ENCODE measurements around the gene TDRD12.
"Not testable (repeated sequence)": the region's sequence is repeated elsewhere in the genome, so short reads cannot be mapped to it uniquely, and the experiment has no call there.

Gene TDRD12

GRCh38 chr19:32750441-32751055 is 31.0 kb downstream of the TDRD12 start:
- no peaks in the 10 kb centered on the region for H3K4me1 Mint-ChIP-seq
- TF ChIP-seq CTCF (IDR thresholded peaks at IDR 0.05; ENCODE audit: unreplicated experiment in 3 of 3), result no peak
- no peaks in the 10 kb centered on the region for H3K9me3 Mint-ChIP-seq
- H3K4me3 Mint-ChIP-seq, result no peak overlapping the region
- H3K36me3 Mint-ChIP-seq (ENCODE audit: low read depth), result no peaks in the 10 kb centered on the region
- H3K27ac Mint-ChIP-seq, result no peak overlapping the region
- H3K27me3 Mint-ChIP-seq (ENCODE audit: low read depth), result peaks cover 4% of the 10 kb centered on the region

- no peaks in the 10 kb centered on the region for H3K9me3 Mint-ChIP-seq
These were observed 31.5 kb downstream of the TDRD12 start for GRCh38 chr19:32751066-32751465.

GRCh38 chr19:32757189-32757588 is 37.6 kb downstream of the TDRD12 start:
- Mint-ChIP-seq H3K27me3 (ENCODE audit: low read depth) (no peaks in the 10 kb centered on the region), H3K27ac (no peak overlapping the region), H3K9me3 (peaks cover 7% of the 10 kb centered on the region), H3K4me1 (no peaks in the 10 kb centered on the region), H3K36me3 (ENCODE audit: low read depth) (no peaks in the 10 kb centered on the region), H3K4me3 (no peak overlapping the region)
- no peak for TF ChIP-seq CTCF (IDR thresholded peaks at IDR 0.05; ENCODE audit: unreplicated experiment in 3 of 3)

More at GRCh38 chr19:32751066-32751465, 31.5 kb downstream of the TDRD12 start:
- Mint-ChIP-seq H3K27me3 (ENCODE audit: low read depth) (peaks cover 4% of the 10 kb centered on the region), H3K36me3 (ENCODE audit: low read depth) (no peaks in the 10 kb centered on the region), H3K4me1 (no peaks in the 10 kb centered on the region), H3K4me3 (no peak overlapping the region), H3K27ac (no peak overlapping the region)
- TF ChIP-seq CTCF (IDR thresholded peaks at IDR 0.05; ENCODE audit: unreplicated experiment in 3 of 3), result no peak

- not testable (repeated sequence) for H3K36me3 Mint-ChIP-seq (ENCODE audit: low read depth); H3K4me1 Mint-ChIP-seq; H3K9me3 Mint-ChIP-seq; H3K27ac Mint-ChIP-seq; H3K4me3 Mint-ChIP-seq; H3K27me3 Mint-ChIP-seq (ENCODE audit: low read depth)
These were observed 45.8 kb downstream of the TDRD12 start for GRCh38 chr19:32765365-32765764.

- Mint-ChIP-seq H3K4me1 (no peaks in the 10 kb centered on the region), H3K27me3 (ENCODE audit: low read depth) (no peaks in the 10 kb centered on the region), H3K4me3 (no peak overlapping the region), H3K9me3 (peaks cover 3% of the 10 kb centered on the region), H3K27ac (no peak overlapping the region), H3K36me3 (ENCODE audit: low read depth) (no peaks in the 10 kb centered on the region)
- no peak for TF ChIP-seq CTCF (IDR thresholded peaks at IDR 0.05; ENCODE audit: unreplicated experiment in 3 of 3)
These were observed 48.5 kb downstream of the TDRD12 start for GRCh38 chr19:32767951-32768679.

- Mint-ChIP-seq H3K27me3 (ENCODE audit: low read depth) (no peaks in the 10 kb centered on the region), H3K4me3 (no peak overlapping the region), H3K9me3 (no peaks in the 10 kb centered on the region), H3K27ac (no peak overlapping the region), H3K4me1 (no peaks in the 10 kb centered on the region), H3K36me3 (ENCODE audit: low read depth) (no peaks in the 10 kb centered on the region)
- TF ChIP-seq CTCF (IDR thresholded peaks at IDR 0.05; ENCODE audit: unreplicated experiment in 3 of 3), result no peak
These were observed 52.0 kb downstream of the TDRD12 start for GRCh38 chr19:32771596-32771995.

Data from nephron (organoid).